Activated CD4-positive, alpha-beta T cell treated with anti-CD3 and anti-CD28 coated beads, Interleukin-2, Interleukin-4, amounts not matched to agents 100 ng/mL and 50 ng/mL, durations not matched to agents 16 hours and 8 hours (primary cell): Measurements from ENCODE around the gene SRRM5.
"Not testable (repeated sequence)": the region's sequence is repeated elsewhere in the genome, so short reads cannot be mapped to it uniquely, and the experiment has no call there.

Source experiments
- DNase-seq: peaks from one replicate; pipeline ENCODE4 v3.0.0-alpha.2; 2020; ENCODE audit warnings: low spot score

SRRM5 gene

GRCh38 chr19:43591904-43592772 lies 19.8 kb upstream of the SRRM5 start:
- no peak for DNase-seq

GRCh38 chr19:43592800-43593350 lies 19.0 kb upstream of the SRRM5 start:
- DNase-seq: no peak

DNA sequence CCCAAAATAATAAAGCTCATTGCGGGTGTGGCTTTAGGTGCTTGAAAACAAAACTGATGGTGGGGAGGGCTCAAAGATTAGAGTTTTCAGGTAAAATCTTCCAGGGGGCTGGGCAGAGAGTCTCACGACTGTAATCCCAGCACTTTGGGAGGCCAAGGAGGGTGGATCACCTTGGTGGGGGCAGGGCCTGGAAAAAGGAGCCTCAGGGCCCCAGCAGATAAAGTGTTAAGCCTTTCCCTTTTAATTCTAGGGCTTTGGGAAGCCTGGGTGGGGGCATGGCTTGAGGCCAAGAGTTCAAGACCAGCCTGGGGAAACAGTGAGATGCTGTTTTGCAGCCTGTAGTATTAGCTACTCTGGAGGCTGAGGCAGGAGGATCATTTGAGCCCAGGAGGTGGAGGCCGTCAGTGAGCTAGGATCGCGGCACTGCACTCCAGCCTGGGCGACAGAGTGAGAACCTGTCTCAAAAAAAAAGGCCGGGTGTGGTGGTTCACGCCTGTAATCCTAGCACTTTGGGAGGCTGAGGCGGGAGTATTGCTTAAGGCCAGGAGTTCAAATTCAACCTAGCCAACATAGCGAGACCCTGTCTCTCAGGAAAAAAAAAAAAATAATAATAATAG lies 17.7 kb upstream of the SRRM5 start:
- DNase-seq: no peak

GRCh38 chr19:43594710-43595604 lies 16.9 kb upstream of the SRRM5 start:
- DNase-seq: peak; percentile 66

- peak; percentile 12 for DNase-seq
Measured at GRCh38 chr19:43595605-43595998, 16.3 kb upstream of the SRRM5 start.

DNA sequence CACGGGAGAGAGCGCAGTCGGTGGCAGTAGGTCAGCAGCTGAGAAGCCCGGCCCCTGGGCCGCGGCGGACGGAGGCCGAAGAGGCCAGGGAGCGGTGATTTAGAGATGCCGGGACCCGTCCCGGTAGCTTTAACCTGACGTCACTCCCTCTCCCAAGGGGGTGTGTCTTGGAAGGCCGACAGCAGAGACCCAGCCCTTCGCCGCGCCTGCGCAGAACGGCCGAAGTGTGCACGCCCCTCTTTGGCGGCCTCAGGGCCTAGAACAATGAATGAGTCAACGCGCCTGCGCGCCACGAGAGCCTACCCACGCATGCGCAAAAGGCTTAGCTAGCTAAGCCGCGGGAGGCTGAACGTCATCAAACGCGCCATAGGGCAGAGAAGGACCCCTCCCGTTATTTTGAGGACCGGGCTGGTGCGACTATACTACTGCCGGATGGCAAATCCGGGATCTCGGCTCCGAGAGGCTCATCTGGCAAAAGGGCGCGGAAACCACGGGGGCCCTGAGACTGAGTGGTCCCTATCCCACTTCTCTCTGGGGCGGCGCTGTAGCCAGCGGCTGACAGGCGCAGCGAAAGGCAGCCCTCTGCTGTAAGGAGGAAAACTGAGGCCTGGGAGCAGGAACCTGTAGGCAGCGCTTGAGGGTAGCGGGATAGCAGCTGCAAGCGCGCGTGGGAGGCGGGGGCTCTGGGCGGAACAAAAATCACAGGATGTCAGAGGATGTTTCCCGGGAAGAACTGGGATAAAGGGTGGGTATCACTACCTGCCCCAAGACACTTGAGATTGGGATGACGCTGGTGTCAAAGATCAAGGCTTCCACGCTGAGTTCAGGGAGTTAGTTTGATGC lies 15.7 kb upstream of the SRRM5 start, which contains the start of the genes IRGQ and ZNF576:
Gene IRGQ, minus strand, starts transcription at position 136 of the 843 bp plus-strand sequence. CDS start 796 bp downstream, outside the sequence.
Gene ZNF576, plus strand, starts transcription at position 597 of the 843 bp plus-strand sequence. CDS start 514 bp downstream, outside the sequence.
- DNase-seq: peak; percentile 100

GRCh38 chr19:43596842-43597461 lies 14.9 kb upstream of the SRRM5 start:
- DNase-seq: no peak

DNA sequence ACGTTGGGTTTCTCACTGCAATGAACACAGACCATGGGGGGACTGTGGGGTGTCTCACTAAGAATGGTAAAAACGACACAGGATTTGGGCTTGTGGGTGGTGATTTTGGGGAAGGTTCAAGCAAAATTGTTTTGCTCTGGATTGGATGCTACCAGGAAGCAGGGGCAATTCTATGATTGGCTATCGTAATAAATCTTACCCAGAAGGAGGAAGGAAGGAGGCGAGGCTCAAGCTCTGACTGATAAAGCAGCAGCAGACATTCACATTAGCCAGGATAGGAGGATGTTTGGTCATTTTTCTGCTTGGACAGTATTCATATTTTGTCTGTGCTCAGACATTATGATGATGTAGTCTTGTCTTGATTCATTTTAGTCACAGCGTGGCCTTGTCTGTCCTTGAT lies 14.0 kb upstream of the SRRM5 start:
- no peak for DNase-seq

- no peak for DNase-seq
Measured at GRCh38 chr19:43598445-43599240, 13.2 kb upstream of the SRRM5 start.

GRCh38 chr19:43599635-43600295 lies 12.1 kb upstream of the SRRM5 start:
- DNase-seq: no peak

DNA sequence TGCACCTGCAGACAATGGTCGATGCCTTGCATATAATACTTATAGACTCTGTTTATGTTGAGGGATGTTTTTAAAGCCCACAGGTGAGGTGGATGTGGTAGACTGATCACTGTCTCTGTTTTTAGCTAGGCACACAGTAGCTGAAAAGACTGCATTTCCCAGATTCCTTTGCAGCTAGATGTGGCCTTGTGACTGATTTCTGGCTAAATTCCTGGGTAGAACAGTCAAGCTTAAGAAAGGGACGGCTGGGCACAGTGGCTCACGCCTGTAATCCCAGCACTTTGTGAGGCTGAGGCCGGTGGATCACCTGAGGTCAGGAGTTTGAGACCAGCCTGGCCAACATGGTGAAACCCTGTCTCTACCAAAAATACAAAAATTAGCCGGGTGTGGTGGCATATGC lies 11.6 kb upstream of the SRRM5 start:
- DNase-seq: not testable (repeated sequence)

DNA sequence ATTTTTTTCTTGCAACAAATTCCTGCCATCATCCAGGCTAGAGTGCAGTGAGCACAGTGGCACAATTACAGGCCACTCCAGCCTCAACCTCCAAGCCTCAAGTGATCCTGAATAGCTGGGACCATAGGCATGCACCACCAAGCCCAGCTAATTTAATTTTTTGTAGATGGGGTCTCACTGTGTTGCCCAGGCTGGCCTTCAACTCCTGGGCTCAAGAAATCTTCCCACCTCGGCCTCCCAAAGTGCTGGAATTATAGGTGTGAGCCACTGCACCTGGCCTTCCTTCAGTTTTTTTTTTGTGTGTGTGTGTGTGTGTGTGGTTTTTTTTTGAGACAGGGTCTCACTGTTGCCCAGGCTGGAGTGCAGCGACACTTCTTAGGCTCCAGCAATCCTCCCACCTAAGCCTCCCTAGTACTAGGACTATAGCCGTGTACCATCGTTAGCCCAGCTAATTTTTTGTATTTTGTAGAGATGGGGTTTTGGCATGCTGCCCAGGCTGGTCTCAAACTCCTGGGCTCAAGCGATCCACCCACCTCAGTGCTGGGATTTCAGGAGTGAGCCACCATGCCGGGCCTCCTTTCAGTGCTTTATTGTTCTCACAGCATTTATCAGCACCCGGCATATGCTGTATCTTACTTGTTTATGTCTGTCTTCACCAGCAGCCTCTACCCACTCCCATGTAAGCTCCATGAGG lies 5.9 kb upstream of the SRRM5 start:
- no peak for DNase-seq

DNA sequence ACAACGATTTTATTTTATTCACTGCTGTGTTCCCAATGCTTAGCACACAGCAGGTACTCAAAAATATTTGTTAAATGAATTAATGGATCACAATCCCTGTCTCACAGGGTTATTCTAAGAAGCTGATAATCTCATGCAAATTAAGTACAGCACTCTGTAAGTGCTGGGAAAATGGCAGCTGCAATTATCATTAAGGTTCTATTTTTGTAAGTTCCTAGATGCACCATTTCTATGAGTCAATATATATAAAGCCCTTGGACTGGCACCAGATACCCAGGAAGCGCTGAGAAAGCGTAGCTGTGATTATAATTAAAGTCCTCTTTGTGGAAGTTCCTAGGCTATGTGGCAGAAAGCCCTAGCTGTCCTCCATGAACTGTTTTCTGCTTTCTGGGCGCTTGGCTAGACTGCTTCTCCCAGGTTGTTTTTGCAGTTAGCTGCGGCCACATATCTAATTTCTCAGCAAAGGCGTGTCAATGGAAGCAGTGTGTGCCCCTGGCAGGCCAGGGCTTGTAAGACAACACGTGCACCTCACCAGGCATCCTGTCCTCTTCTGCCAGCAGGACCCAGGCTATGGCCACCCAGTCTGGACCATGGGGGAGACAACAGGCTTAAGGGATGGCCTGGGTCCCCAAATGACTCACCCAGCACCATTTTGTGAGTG lies 5.2 kb upstream of the SRRM5 start:
- DNase-seq: no peak

DNA sequence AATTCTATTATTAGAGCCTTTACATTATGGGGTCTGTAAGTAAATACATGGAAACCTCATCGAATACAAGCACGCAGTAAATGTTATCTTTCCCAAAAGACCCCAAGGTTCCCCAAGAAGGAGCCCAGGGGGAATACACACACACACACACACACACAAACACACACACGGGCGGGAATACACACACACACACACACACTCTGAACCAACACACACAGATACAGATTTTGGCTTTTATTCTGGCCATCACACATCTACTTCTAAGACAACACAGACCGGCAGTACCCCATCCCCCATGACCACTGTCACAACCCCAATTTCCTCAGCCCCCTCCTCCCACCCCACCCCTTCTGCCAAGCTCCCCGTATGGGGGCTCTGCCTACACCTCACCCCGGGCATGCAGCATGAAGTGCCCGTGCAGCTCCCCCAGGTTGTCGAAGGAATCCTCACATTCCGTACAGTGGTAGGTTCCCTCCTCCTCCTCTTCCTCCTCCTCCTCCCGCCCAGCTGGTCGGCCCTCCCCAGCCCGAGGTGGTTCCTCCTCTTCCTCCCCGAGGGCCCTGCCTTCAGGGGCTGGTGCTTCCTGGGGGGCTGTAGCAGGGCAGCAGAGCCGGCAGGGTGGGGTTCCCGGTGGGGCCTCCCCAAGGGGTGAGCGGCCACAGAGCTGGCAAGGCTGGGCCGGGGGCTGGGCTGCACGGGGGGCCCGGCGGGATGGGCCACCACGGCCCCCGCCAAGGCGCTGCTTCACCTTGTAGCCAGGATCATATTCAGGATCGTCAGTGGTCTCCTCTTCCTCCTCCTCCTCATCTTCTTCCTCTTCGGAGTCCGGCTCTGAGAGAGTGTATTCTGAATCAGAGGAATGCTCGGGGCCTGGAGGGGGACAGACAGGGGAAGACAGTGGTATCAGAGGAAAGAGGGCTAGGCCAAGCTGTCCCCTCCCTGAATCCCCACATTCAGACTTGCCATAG lies 4.4 kb upstream of the SRRM5 start:
- DNase-seq: no peak

DNA sequence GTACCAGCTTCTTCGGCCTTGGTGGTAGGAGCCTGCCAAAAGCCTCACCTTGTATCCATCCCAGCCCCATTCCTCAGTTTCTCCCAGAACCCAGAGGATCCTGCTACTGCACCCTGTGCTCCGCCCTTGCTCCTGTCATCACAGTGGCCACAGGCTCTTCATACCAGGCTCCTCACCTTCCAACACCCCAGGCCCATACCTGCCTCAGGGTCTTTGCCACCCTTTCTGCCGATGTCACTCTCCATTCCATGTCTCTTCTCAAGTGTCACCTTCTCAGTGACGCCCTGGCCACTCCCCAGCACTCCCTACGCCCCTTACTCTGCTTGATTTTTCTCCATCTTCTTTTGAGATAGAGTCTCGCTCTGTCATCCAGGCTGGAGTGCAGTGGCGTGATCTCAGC lies 2.0 kb upstream of the SRRM5 start:
- no peak for DNase-seq

DNA sequence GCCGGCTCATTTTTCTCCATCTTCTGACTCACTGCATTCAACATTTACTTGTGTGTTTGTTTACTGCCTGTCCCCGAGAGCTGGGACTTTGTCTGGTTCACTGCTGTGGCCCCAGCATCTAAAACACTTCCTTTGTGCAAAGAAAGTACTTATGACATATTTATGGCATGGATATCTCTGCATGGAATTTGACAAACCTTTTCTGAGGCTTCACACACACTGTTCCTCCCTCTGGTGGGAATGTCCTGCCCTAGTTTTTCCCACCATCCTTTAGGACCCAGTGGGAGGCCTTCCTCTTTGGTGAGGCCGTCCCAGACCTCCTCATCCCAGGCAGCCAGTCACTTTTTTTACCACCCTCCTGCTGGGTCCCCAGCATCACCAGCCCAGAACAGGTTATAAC lies 1.4 kb upstream of the SRRM5 start:
- no peak for DNase-seq

DNA sequence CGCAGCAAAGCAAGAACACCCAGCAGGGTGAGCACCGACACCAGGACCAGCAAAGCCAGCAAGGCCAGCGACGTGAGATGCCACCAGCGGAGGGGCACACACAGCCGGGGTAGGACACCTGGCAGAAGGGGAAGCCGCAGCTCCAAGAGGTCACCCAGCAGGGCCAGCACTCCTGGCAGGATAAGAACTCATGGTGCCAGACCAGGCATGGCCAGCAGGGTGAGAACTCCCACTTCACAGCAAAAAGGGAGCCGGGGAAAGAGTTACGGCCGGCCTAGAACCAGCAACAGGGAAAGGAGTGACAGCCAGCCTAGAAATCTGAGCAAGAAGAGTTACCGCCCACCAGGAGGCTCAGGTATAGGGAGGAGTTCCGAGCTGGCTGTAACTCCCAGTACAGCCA lies 486 bp downstream of the SRRM5 start:
- DNase-seq: no peak
